Trophoblast cell (in vitro differentiated cells and primary cell): ENCODE data around the gene AGAP1.

Experiments used
- DNase-seq, 2 donors: peaks; one replicate each; pipeline ENCODE4 v3.0.0-alpha.2; 2016
- H2AFZ ChIP-seq: 2 replicates; pipeline ENCODE4 v1.6.1; 2013; ENCODE audit warnings: low read length, moderate library complexity, mild to moderate bottlenecking; ENCODE audit not compliant: insufficient read depth, poor library complexity
- H2AK5ac ChIP-seq: 2 replicates; pipeline ENCODE4 v1.6.1; 2013; ENCODE audit warnings: mild to moderate bottlenecking, low read length
- H2BK120ac ChIP-seq: 2 replicates; pipeline ENCODE4 v1.6.1; 2013; ENCODE audit warnings: low read length, mild to moderate bottlenecking, moderate library complexity; ENCODE audit not compliant: insufficient read depth, poor library complexity
- H2BK12ac ChIP-seq: 2 replicates; pipeline ENCODE4 v1.6.1; 2013; ENCODE audit warnings: mild to moderate bottlenecking, low read length, moderate library complexity
- H2BK5ac ChIP-seq: 2 replicates; pipeline ENCODE4 v1.6.1; 2013; ENCODE audit warnings: low read length, low read depth, moderate library complexity, mild to moderate bottlenecking; ENCODE audit not compliant: poor library complexity
- H3K14ac ChIP-seq: 2 replicates; pipeline ENCODE4 v1.6.1; 2013; ENCODE audit warnings: mild to moderate bottlenecking, low read length
- H3K18ac ChIP-seq: 2 replicates; pipeline ENCODE4 v1.6.1; 2013; ENCODE audit warnings: mild to moderate bottlenecking, low read length
- H3K23ac ChIP-seq: 2 replicates; pipeline ENCODE4 v1.6.1; 2013; ENCODE audit warnings: low read length
- H3K27ac ChIP-seq: 2 replicates; pipeline ENCODE4 v1.5.1; 2013; ENCODE audit warnings: low read depth, mild to moderate bottlenecking, inconsistent platforms, low read length, moderate library complexity
- H3K27me3 ChIP-seq: 2 replicates; pipeline ENCODE4 v1.6.1; 2013; ENCODE audit warnings: inconsistent platforms, mild to moderate bottlenecking, low read length, moderate library complexity; ENCODE audit not compliant: insufficient read depth
- H3K36me3 ChIP-seq, 2 experiments: 1 replicate in 1 of 2; 2 replicates in 1 of 2; pipeline ENCODE4 v1.6.1; 2013; ENCODE audit warnings: low read length in 2 of 2, mild to moderate bottlenecking in 2 of 2, moderate library complexity in 1 of 2; ENCODE audit not compliant: insufficient read depth in 2 of 2, control insufficient read depth in 1 of 2
- H3K4ac ChIP-seq: 2 replicates; pipeline ENCODE4 v1.6.1; 2013; ENCODE audit warnings: low read depth, mild to moderate bottlenecking, low read length, moderate library complexity
- H3K4me1 ChIP-seq, 2 experiments: 1 replicate in 1 of 2; 2 replicates in 1 of 2; pipeline ENCODE4 v1.6.1; 2013; ENCODE audit warnings: low read length in 2 of 2, mild to moderate bottlenecking in 2 of 2, moderate library complexity in 1 of 2; ENCODE audit not compliant: insufficient read depth in 2 of 2, control insufficient read depth in 1 of 2
- H3K4me2 ChIP-seq: 2 replicates; pipeline ENCODE4 v1.6.1; 2013; ENCODE audit warnings: inconsistent platforms, mild to moderate bottlenecking, low read length, moderate library complexity
- H3K4me3 ChIP-seq: 2 replicates; pipeline ENCODE4 v1.5.1; 2013; ENCODE audit warnings: mild to moderate bottlenecking, low read depth, low read length, inconsistent platforms
- H3K79me1 ChIP-seq: one replicate; pipeline ENCODE4 v1.6.1; 2013; ENCODE audit warnings: low read length
- H3K79me2 ChIP-seq: 2 replicates; pipeline ENCODE4 v1.6.1; 2013; ENCODE audit warnings: low read length, mild to moderate bottlenecking; ENCODE audit not compliant: control insufficient read depth, insufficient read depth, poor library complexity
- H3K9ac ChIP-seq: 2 replicates; pipeline ENCODE4 v1.6.1; 2013; ENCODE audit warnings: mild to moderate bottlenecking, low read length
- H3K9me3 ChIP-seq: 2 replicates; pipeline ENCODE4 v1.6.1; 2013; ENCODE audit warnings: low read depth, mild to moderate bottlenecking, control low read depth, inconsistent platforms, low read length; ENCODE audit not compliant: insufficient read depth
- H4K12ac ChIP-seq: 2 replicates; pipeline ENCODE4 v1.6.1; 2013; ENCODE audit warnings: low read depth, mild to moderate bottlenecking, low read length, moderate library complexity
- H4K8ac ChIP-seq: 2 replicates; pipeline ENCODE4 v1.6.1; 2013; ENCODE audit warnings: low read depth, mild to moderate bottlenecking, low read length, moderate library complexity
- H4K91ac ChIP-seq: one replicate; pipeline ENCODE4 v1.6.1; 2013; ENCODE audit warnings: low read depth, mild to moderate bottlenecking, low read length, moderate library complexity
- whole genome bisulfite sequencing: extraction: QIAGEN DNeasy Blood & Tissue Kit; methylation state at CpG from one replicate; pipeline ENCODE4 v1.1.7; 2013; ENCODE audit warnings: missing lambda C conversion rate; ENCODE audit not compliant: insufficient read length, insufficient coverage; ENCODE audit errors: extremely low coverage; 5-methylcytosine and 5-hydroxymethylcytosine counted together

Gene AGAP1

DNA sequence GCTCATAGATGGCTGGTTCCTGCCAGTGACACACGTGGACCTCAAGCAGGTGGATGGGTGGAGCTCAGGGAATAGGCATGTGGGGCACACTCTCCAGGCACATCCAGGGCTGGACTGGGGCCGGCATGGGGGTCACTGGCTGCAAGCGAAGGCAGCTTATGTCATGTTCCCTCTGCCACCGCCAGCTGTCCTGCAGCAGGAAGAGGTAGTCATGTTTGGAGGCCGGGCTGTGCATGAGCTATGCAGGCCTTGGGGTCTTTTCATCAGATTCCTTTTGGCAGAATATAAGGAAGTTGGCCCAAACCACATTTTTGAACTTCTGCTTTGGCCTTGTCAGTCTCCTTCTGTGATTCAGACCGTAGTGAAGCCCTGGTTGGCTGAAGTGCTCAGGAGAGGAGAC lies 61.5 kb downstream of the AGAP1 start:
- Histone ChIP-seq H4K8ac (no peak overlapping the region), H3K4me2 (no peak overlapping the region), H2AK5ac (no peak overlapping the region), H3K27ac (no peak overlapping the region), H3K9ac (no peak overlapping the region), H3K18ac (peak overlapping the region; percentile 48), H3K79me1 (no peaks in the 10 kb centered on the region), H3K36me3 (no peaks in the 10 kb centered on the region), H3K79me2 (peaks cover 7% of the 10 kb centered on the region), H2AFZ (no peak overlapping the region), H3K4ac (peak overlapping the region; percentile 24), H4K91ac (no peak overlapping the region), H3K23ac (no peak overlapping the region), H3K9me3 (no peaks in the 10 kb centered on the region), H3K4me1 (peaks cover 0 to 2% of the 10 kb centered on the region in 2 experiments), H3K27me3 (no peaks in the 10 kb centered on the region), H2BK5ac (no peak overlapping the region), H2BK12ac (no peak overlapping the region), H4K12ac (no peak overlapping the region), H3K4me3 (no peak overlapping the region), H3K14ac (no peak overlapping the region), H2BK120ac (no peak overlapping the region)
- no CpG with 5 or more reads among the region's 6 CpGs for WGBS
- DNase-seq, result no peak

DNA sequence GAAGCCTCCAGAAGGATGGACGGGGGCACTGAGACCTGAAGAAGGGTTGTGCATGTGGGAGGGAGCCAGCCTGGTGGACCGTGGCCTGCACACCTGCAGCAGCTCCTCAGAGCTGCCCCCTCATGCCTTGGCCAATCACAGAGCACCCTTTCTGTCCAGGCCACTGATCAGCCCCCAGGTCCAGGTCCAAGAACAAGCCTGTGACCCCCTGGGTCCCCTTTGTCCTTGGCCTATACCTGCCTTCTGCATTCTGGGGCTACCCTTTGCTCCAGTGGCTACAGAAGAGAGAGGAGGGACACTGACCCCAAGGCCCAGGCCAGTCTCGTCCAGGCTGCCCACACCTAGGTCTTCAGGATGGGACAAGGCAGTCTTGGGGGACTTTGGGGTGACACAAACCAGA lies 62.2 kb downstream of the AGAP1 start:
- Histone ChIP-seq H2BK120ac (no peak overlapping the region), H4K12ac (no peak overlapping the region), H3K79me1 (no peaks in the 10 kb centered on the region), H3K4ac (peak overlapping the region; percentile 50), H4K8ac (no peak overlapping the region), H3K9ac (no peak overlapping the region), H3K27ac (no peak overlapping the region), H3K4me1 (peaks cover 0 to 2% of the 10 kb centered on the region in 2 experiments), H4K91ac (no peak overlapping the region), H3K36me3 (no peaks in the 10 kb centered on the region), H3K27me3 (no peaks in the 10 kb centered on the region), H3K18ac (no peak overlapping the region), H3K4me2 (no peak overlapping the region), H2BK12ac (no peak overlapping the region), H3K4me3 (no peak overlapping the region), H3K23ac (no peak overlapping the region), H2BK5ac (no peak overlapping the region), H3K9me3 (no peaks in the 10 kb centered on the region), H2AFZ (no peak overlapping the region), H3K14ac (no peak overlapping the region), H3K79me2 (peaks cover 8% of the 10 kb centered on the region), H2AK5ac (no peak overlapping the region)
- no CpG with 5 or more reads among the region's 3 CpGs for WGBS
- no peak for DNase-seq

GRCh38 chr2:235556901-235557300 lies 63.1 kb downstream of the AGAP1 start:
- no peak for DNase-seq
- no peak overlapping the region for H4K91ac ChIP-seq
- H3K4me2 ChIP-seq, result no peak overlapping the region

GRCh38 chr2:235557903-235558302 lies 64.1 kb downstream of the AGAP1 start:
- H3K18ac ChIP-seq, result peak overlapping the region; percentile 9
- H3K23ac ChIP-seq, result no peak overlapping the region
- H3K4ac ChIP-seq, result no peak overlapping the region
- no peak overlapping the region for H4K12ac ChIP-seq
- H3K27me3 ChIP-seq, result no peaks in the 10 kb centered on the region
- H4K8ac ChIP-seq, result no peak overlapping the region
- H3K79me1 ChIP-seq, result no peaks in the 10 kb centered on the region
- H2AK5ac ChIP-seq, result no peak overlapping the region
- H3K4me2 ChIP-seq, result no peak overlapping the region
- peaks cover 9% of the 10 kb centered on the region for H3K79me2 ChIP-seq
- no peak overlapping the region for H2BK5ac ChIP-seq
- no peaks in the 10 kb centered on the region for H3K36me3 ChIP-seq
- H3K9ac ChIP-seq, result no peak overlapping the region
- no peak overlapping the region for H4K91ac ChIP-seq
- H3K14ac ChIP-seq, result no peak overlapping the region
- H2BK120ac ChIP-seq, result no peak overlapping the region
- H3K27ac ChIP-seq, result no peak overlapping the region
- DNase-seq, result no peak
- WGBS, result no CpG with 5 or more reads among the region's 9 CpGs
- H3K4me3 ChIP-seq, result no peak overlapping the region
- no peak overlapping the region for H2AFZ ChIP-seq
- H2BK12ac ChIP-seq, result no peak overlapping the region
- peaks cover 0 to 4% of the 10 kb centered on the region in 2 experiments for H3K4me1 ChIP-seq
- H3K9me3 ChIP-seq, result no peaks in the 10 kb centered on the region

More at GRCh38 chr2:235556901-235557300, 63.1 kb downstream of the AGAP1 start:
- Histone ChIP-seq H3K4me3 (no peak overlapping the region), H3K4ac (peak overlapping the region; percentile 2), H2BK5ac (no peak overlapping the region), H3K9me3 (no peaks in the 10 kb centered on the region), H4K12ac (no peak overlapping the region), H3K79me2 (peaks cover 8% of the 10 kb centered on the region), H3K18ac (no peak overlapping the region), H4K8ac (no peak overlapping the region), H3K14ac (no peak overlapping the region), H3K27me3 (no peaks in the 10 kb centered on the region), H2BK120ac (no peak overlapping the region), H3K79me1 (no peaks in the 10 kb centered on the region), H3K36me3 (no peaks in the 10 kb centered on the region), H2BK12ac (no peak overlapping the region), H3K9ac (no peak overlapping the region), H3K27ac (no peak overlapping the region), H3K4me1 (peaks cover 0 to 4% of the 10 kb centered on the region in 2 experiments), H2AK5ac (no peak overlapping the region), H3K23ac (no peak overlapping the region), H2AFZ (no peak overlapping the region)
- WGBS, result no CpG with 5 or more reads among the region's 8 CpGs
